Measurements from ENCODE around the gene CDC16. TPM values are rescaled to one million over a fixed set of nuclear protein-coding genes. Genes with fewer than 3 reads are reported as not detected.

Gene CDC16
- total and polyA plus RNA-seq, 2 experiments from 2014 or later, result 57.8 to 58.5 TPM

DNA sequence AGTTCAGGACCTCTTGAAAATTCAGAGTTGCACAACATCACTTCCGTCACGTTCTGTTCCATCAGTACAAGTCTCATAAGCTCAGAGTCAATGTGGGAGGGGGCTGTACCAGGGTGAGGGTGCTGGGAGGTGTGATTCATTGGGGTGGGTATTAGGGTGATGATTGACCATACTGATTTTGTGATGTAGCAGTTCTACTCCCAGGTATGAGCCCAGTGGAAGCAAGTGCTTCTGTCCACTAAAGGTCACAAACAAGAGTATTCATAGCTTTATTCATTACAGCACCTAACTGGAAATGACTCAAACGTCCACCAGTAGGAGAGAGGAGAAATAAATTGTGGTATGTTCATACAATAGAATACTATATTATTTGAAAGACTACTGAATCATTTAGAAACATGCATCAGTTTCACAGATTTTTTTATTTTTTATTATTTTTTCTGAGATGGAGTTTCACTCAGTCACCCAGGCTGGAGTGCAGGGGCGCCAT lies 34.6 kb downstream of the CDC16 start:
- Histone ChIP-seq H2AFZ (no peak overlapping the region), H3K4me2 (no peak overlapping the region), H4K20me1 (ENCODE audit: insufficient read depth, poor library complexity, severe bottlenecking) (no peaks in the 10 kb centered on the region), H3K36me3 (replicated peaks; ENCODE audit: insufficient read depth, low read depth) (peaks cover 4% of the 10 kb centered on the region), H3K9me3 (ENCODE audit: low read depth) (no peaks in the 10 kb centered on the region), H3K27ac (no peak overlapping the region), H3K27me3 (no peaks in the 10 kb centered on the region), H3K9me2 (replicated peaks; ENCODE audit: insufficient read depth) (no peaks in the 10 kb centered on the region), H3K79me2 (no peaks in the 10 kb centered on the region), H3K4me3 (no peak overlapping the region), H3K4me1 (ENCODE audit: insufficient read depth) (no peaks in the 10 kb centered on the region)
- WGBS (ENCODE audit: low lambda C conversion rate, missing lambda C conversion rate), result 92% methylated on average over 4 of the region's 4 CpGs
- TF ChIP-seq, protein P1, sequence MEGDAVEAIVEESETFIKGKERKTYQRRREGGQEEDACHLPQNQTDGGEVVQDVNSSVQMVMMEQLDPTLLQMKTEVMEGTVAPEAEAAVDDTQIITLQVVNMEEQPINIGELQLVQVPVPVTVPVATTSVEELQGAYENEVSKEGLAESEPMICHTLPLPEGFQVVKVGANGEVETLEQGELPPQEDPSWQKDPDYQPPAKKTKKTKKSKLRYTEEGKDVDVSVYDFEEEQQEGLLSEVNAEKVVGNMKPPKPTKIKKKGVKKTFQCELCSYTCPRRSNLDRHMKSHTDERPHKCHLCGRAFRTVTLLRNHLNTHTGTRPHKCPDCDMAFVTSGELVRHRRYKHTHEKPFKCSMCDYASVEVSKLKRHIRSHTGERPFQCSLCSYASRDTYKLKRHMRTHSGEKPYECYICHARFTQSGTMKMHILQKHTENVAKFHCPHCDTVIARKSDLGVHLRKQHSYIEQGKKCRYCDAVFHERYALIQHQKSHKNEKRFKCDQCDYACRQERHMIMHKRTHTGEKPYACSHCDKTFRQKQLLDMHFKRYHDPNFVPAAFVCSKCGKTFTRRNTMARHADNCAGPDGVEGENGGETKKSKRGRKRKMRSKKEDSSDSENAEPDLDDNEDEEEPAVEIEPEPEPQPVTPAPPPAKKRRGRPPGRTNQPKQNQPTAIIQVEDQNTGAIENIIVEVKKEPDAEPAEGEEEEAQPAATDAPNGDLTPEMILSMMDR (IDR thresholded peaks at IDR 0.05; ENCODE audit: poor library complexity), result no peak
- TF ChIP-seq EZH2 (IDR thresholded peaks at IDR 0.05; ENCODE audit: borderline replicate concordance) (no peak), EZH2phosphoT487 (IDR thresholded peaks at IDR 0.05; ENCODE audit: low read depth, severe bottlenecking, unreplicated experiment) (no peak)
- no peak for DNase-seq (ENCODE audit: low spot score)

DNA sequence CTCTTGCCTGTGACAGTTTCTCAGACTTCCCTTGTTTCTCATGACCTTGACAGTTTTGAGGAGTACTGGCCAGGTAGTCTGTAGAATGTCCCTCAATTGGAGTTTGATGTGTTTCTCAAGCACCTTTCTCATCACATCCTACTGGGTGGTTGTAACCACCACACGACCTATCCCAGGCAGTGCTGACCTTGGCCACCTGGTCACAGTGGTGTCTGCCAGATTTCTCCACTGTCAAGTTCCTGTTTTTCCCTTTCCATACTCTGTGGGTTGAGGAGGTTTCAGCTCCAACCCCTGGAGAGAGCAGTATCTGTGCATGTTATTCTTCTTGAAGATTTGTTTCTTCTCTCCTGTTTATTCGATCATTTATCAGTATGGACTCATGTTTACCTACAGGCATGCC lies 38.3 kb downstream of the CDC16 start:
- Histone ChIP-seq H3K36me3 (replicated peaks; ENCODE audit: insufficient read depth, low read depth) (peaks cover 4% of the 10 kb centered on the region), H3K9me3 (ENCODE audit: low read depth) (no peaks in the 10 kb centered on the region), H3K27me3 (no peaks in the 10 kb centered on the region), H2AFZ (no peak overlapping the region), H3K4me3 (no peak overlapping the region), H3K4me1 (ENCODE audit: insufficient read depth) (no peaks in the 10 kb centered on the region), H3K27ac (no peak overlapping the region), H4K20me1 (ENCODE audit: insufficient read depth, poor library complexity, severe bottlenecking) (no peaks in the 10 kb centered on the region), H3K4me2 (no peak overlapping the region), H3K79me2 (no peaks in the 10 kb centered on the region), H3K9me2 (replicated peaks; ENCODE audit: insufficient read depth) (no peaks in the 10 kb centered on the region)
- no peak for DNase-seq (ENCODE audit: low spot score)
- TF ChIP-seq, protein P1 (IDR thresholded peaks at IDR 0.05; ENCODE audit: poor library complexity), result no peak
- TF ChIP-seq EZH2 (IDR thresholded peaks at IDR 0.05; ENCODE audit: borderline replicate concordance) (no peak), EZH2phosphoT487 (IDR thresholded peaks at IDR 0.05; ENCODE audit: low read depth, severe bottlenecking, unreplicated experiment) (no peak)
- 92% methylated on average over 2 of the region's 2 CpGs for WGBS (ENCODE audit: low lambda C conversion rate, missing lambda C conversion rate)

DNA sequence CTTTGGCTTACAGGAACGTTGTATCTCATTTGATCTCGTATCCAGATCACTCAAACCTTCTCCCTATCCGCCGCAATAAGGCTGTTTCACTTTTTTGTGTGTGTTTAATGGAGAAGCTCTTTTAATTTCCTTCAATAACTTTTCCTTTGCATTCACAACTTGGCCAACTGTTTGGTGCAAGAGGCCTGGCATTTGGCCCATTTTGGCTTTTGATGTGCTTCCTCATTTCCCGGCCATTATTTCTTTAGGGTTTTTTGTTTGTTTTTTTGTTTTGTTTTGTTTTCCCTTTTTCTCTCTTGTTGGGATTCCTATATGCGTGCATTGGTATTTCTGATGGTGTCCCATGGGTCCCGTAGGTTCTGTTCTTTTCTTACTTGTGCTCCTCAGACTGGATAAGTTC lies 40.6 kb downstream of the CDC16 start:
- H3K36me3 ChIP-seq (replicated peaks; ENCODE audit: insufficient read depth, low read depth), result peaks cover 4% of the 10 kb centered on the region
- 95% methylated on average over 7 of the region's 7 CpGs for WGBS (ENCODE audit: low lambda C conversion rate, missing lambda C conversion rate)
- H3K4me2 ChIP-seq, result no peak overlapping the region
- H3K27ac ChIP-seq, result no peak overlapping the region
- H2AFZ ChIP-seq, result no peak overlapping the region
- H3K79me2 ChIP-seq, result no peaks in the 10 kb centered on the region
- H3K9me3 ChIP-seq (ENCODE audit: low read depth), result no peaks in the 10 kb centered on the region
- H3K27me3 ChIP-seq, result no peaks in the 10 kb centered on the region
- H3K4me3 ChIP-seq, result no peak overlapping the region
- H4K20me1 ChIP-seq (ENCODE audit: insufficient read depth, poor library complexity, severe bottlenecking), result no peaks in the 10 kb centered on the region
- no peak for DNase-seq (ENCODE audit: low spot score)
- TF ChIP-seq, protein P1 (IDR thresholded peaks at IDR 0.05; ENCODE audit: poor library complexity), result no peak
- TF ChIP-seq EZH2 (IDR thresholded peaks at IDR 0.05; ENCODE audit: borderline replicate concordance) (no peak), EZH2phosphoT487 (IDR thresholded peaks at IDR 0.05; ENCODE audit: low read depth, severe bottlenecking, unreplicated experiment) (no peak)
- H3K4me1 ChIP-seq (ENCODE audit: insufficient read depth), result peaks cover 9% of the 10 kb centered on the region
- H3K9me2 ChIP-seq (replicated peaks; ENCODE audit: insufficient read depth), result no peaks in the 10 kb centered on the region

DNA sequence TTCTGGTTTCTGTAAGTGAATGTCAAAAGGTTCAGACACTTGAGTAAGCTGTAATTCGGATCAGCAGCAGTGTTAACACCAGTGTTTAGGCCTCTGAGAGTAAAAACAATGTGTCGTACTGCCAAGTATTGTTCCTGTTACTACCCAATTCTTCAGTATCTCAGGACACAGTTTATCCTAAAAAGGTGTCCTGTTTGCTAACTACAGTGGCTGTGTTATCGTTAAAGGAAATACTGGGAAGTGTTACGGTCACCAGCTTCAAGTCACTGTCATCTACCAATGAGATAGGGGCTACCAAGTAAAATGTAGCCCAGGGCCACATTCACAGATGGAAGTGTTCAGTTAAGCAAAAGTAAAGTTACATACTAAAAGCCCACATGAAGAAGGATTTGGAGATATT lies 44.4 kb downstream of the CDC16 start:
- H3K9me2 ChIP-seq (replicated peaks; ENCODE audit: insufficient read depth), result no peaks in the 10 kb centered on the region

More for the DNA sequence above, 44.4 kb downstream of the CDC16 start:
- DNase-seq (ENCODE audit: low spot score), result no peak
- Histone ChIP-seq H3K4me3 (no peak overlapping the region), H3K4me2 (no peak overlapping the region), H3K4me1 (ENCODE audit: insufficient read depth) (peaks cover 24% of the 10 kb centered on the region), H3K27ac (peak overlapping the region; percentile 100), H3K9me3 (ENCODE audit: low read depth) (no peaks in the 10 kb centered on the region), H3K36me3 (replicated peaks; ENCODE audit: insufficient read depth, low read depth) (no peaks in the 10 kb centered on the region), H4K20me1 (ENCODE audit: insufficient read depth, poor library complexity, severe bottlenecking) (no peaks in the 10 kb centered on the region), H2AFZ (no peak overlapping the region), H3K27me3 (no peaks in the 10 kb centered on the region), H3K79me2 (peaks cover 19% of the 10 kb centered on the region)
- WGBS (ENCODE audit: low lambda C conversion rate, missing lambda C conversion rate), result 84% methylated on average over 4 of the region's 4 CpGs
- TF ChIP-seq EZH2phosphoT487 (IDR thresholded peaks at IDR 0.05; ENCODE audit: low read depth, severe bottlenecking, unreplicated experiment) (no peak), EZH2 (IDR thresholded peaks at IDR 0.05; ENCODE audit: borderline replicate concordance) (no peak)
- TF ChIP-seq, protein P1 (IDR thresholded peaks at IDR 0.05; ENCODE audit: poor library complexity), result no peak

Data from hepatocyte (in vitro differentiated cells).